Heart right ventricle (tissue), 16 donors: ENCODE results near the gene SERPINA5. TPM values are rescaled to one million over a fixed set of nuclear protein-coding genes. Genes with fewer than 3 reads are reported as not detected.
A peak's percentile ranks its signal among the peaks of the same experiment; 100 is the strongest.

Experiments used
- ATAC-seq, 8 donors: fragments of 200-7000 bp; cut with Tn5 transposase; one replicate each; pipeline ENCODE4 v1.9.1; 2020; ENCODE audit warnings: mild to moderate bottlenecking in 8 of 8, moderate library complexity in 8 of 8, moderate number of reproducible peaks in 1 of 8
- DNase-seq, 2 donors: peaks; one replicate each; pipeline ENCODE4 v3.0.0-alpha.2; 2020
- H3K27ac ChIP-seq, 10 donors: fragments of 200-600 bp; sonication (generic) in 2 of 10; one replicate each; pipeline versions ENCODE4 v1.5.0 to v1.8.0; 2020 to 2022; ENCODE audit warnings: mild to moderate bottlenecking in 3 of 10
- H3K27me3 ChIP-seq, 7 donors: fragments of 200-600 bp; one replicate each; pipeline ENCODE4 v1.8.0; 2021 to 2022; ENCODE audit warnings: mild to moderate bottlenecking in 2 of 7
- H3K36me3 ChIP-seq, 9 donors: fragments of 200-600 bp; sonication (generic) in 1 of 9; one replicate each; pipeline versions ENCODE4 v1.5.0 to v1.8.0; 2020 to 2022; ENCODE audit warnings: mild to moderate bottlenecking in 2 of 9
- H3K4me1 ChIP-seq, 9 donors: fragments of 200-600 bp; sonication (generic) in 1 of 9; one replicate each; pipeline versions ENCODE4 v1.5.0 to v1.8.0; 2020 to 2022; ENCODE audit warnings: mild to moderate bottlenecking in 4 of 9
- H3K4me3 ChIP-seq, 10 donors: fragments of 200-600 bp; sonication (generic) in 2 of 10; one replicate each; pipeline versions ENCODE4 v1.5.0 to v1.8.0; 2020 to 2022; ENCODE audit warnings: mild to moderate bottlenecking in 7 of 10, moderate library complexity in 2 of 10
- H3K9me3 ChIP-seq, 11 donors: fragments of 200-600 bp in 10 of 11; sonication (generic) in 2 of 11; one replicate each; pipeline versions ENCODE4 v1.5.0 to v1.8.0; 2013 to 2022; ENCODE audit warnings: mild to moderate bottlenecking in 2 of 11, control low read depth in 1 of 11, moderate library complexity in 1 of 11
- CTCF ChIP-seq, 9 donors: fragments of 200-600 bp; sonication (generic) in 2 of 9; IDR thresholded peaks; one replicate each; pipeline versions ENCODE4 v1.5.0 to v1.8.0; 2021 to 2022; ENCODE audit warnings: antibody characterized with exemption in 9 of 9, mild to moderate bottlenecking in 5 of 9, moderate library complexity in 1 of 9
- WGBS, 2 donors: extraction: QIAGEN DNeasy Blood & Tissue Kit; methylation state at CpG; one replicate each; pipeline ENCODE4 v1.1.7; 2013; ENCODE audit warnings: inconsistent platforms in 1 of 2; 5-methylcytosine and 5-hydroxymethylcytosine counted together
- intact Hi-C, 10 donors: fragments of 100-400 bp; cut with DNase I; formaldehyde crosslinking; loops; one replicate each; pipeline versions ENCODE4 v1.11.1 to v1.14.2; 2022
- polyA plus RNA-seq, 2 donors: library from polyadenylated mRNA; stranded (reverse); fragments of 200-250 nt; gene quantifications; one replicate each; pipeline ENCODE4 v1.2.3, GENCODE V29; 2013
- total RNA-seq, 10 donors: library from RNA; stranded (reverse); fragmentation: NEBNext Ultra II Directional in 3 of 10; extraction: Animal tissue kit (Norgen Biotek cat#: 25700) in 3 of 10; gene quantifications; one replicate each; pipeline versions ENCODE4 v1.2.1 to v1.2.4, GENCODE V29; 2021 to 2023
- donor health status: Arrhythmogenic right ventricular cardiomyopathy.
- donor health status: ischemic (EF 13 %, LVEDD 7.1; RV severe dilation, severe dysfunction).
- donor health status: healthy with polysubstance abuse.
- donor health status: DM: no; HTN: yes; CAD: no.
- donor health status: DM: no; HTN: no; CAD: no.
- donor health status: ischemic (EF 25% LVEDD 6.9; RV normal size, moderate dysfunction).
- donor health status: ischemic (EF 25% LVEDD 5.7; RV mildly dilated, moderate dysfunction).
- donor health status: healthy.
- donor health status: DM: yes; HTN: yes; CAD: no.
- donor health status: Ischemic cardiomyopathy.
- donor health status: ischemic (EF 35%, LVEDD 5.7; RV mildly dilated, moderate dysfunction).
- donor health status: nonischemic (EF 11% LVEDD 7.7; RV severe dilation, severe dysfunction).
- donor health status: DM: yes; HTN: yes; CAD: no.
- donor health status: PGD.
- donor health status: ischemic (EF 29% LVEDD 5.4; RV normal size, mild dysfunction).
- donor health status: nonischemic (EF 23%, LVEDD 6.1; RV moderate dilation, normal function).

The SERPINA5 gene
- total and polyA plus RNA-seq, 12 donors: 0.28 to 4.9 (median 1.4) TPM

- Histone ChIP-seq H3K4me1 (peaks cover 0 to 14% (median 0%) of the 10 kb centered on the region in 9 donors), H3K9me3 (no peaks in the 10 kb centered on the region), H3K27me3 (peaks cover 0 to 5% (median 0%) of the 10 kb centered on the region in 7 donors), H3K27ac (no peak overlapping the region), H3K4me3 (no peak overlapping the region), H3K36me3 (no peaks in the 10 kb centered on the region)
- no peak for TF ChIP-seq CTCF (IDR thresholded peaks at IDR 0.05)
- WGBS, 2 donors: 85 to 87% methylated on average over 9 of the region's 9 CpGs
- DNase-seq (no peak), ATAC-seq (no peak)
- intact Hi-C loops: no loop called here
These were observed 13.0 kb upstream of the SERPINA5 start for GRCh38 chr14:94568186-94568585.

GRCh38 chr14:94569381-94570001 is 11.7 kb upstream of the SERPINA5 start:
- 88% methylated on average over 20 of the region's 20 CpGs for WGBS, 2 donors
- no peak overlapping the region for H3K27ac ChIP-seq
- intact Hi-C loops: no loop called here
- no peaks in the 10 kb centered on the region for H3K9me3 ChIP-seq
- ATAC-seq (no peak), DNase-seq (no peak)
- TF ChIP-seq CTCF (IDR thresholded peaks at IDR 0.05): no peak
- no peak overlapping the region for H3K4me3 ChIP-seq
- peaks cover 0 to 5% (median 0%) of the 10 kb centered on the region in 7 donors for H3K27me3 ChIP-seq
- peaks cover 0 to 14% (median 0%) of the 10 kb centered on the region in 9 donors for H3K4me1 ChIP-seq
- no peaks in the 10 kb centered on the region for H3K36me3 ChIP-seq

- H3K4me3 ChIP-seq: no peak overlapping the region
- intact Hi-C loops: no loop called here
- no peaks in the 10 kb centered on the region for H3K9me3 ChIP-seq
- TF ChIP-seq CTCF (IDR thresholded peaks at IDR 0.05): no peak
- peaks cover 0 to 5% (median 0%) of the 10 kb centered on the region in 7 donors for H3K27me3 ChIP-seq
- no peaks in the 10 kb centered on the region for H3K36me3 ChIP-seq
- no peak for DNase-seq
- peak in 1 of 8 donors; percentile 44 for ATAC-seq
- 85 to 87% methylated on average over 6 of the region's 6 CpGs for WGBS, 2 donors
- no peak overlapping the region for H3K27ac ChIP-seq
- peaks cover 0 to 14% (median 0%) of the 10 kb centered on the region in 9 donors for H3K4me1 ChIP-seq
These were observed 11.2 kb upstream of the SERPINA5 start for GRCh38 chr14:94570002-94570400.

- intact Hi-C loops: no loop called here
- H3K4me1 ChIP-seq: peaks cover 0 to 14% (median 0%) of the 10 kb centered on the region in 9 donors
- H3K9me3 ChIP-seq: no peaks in the 10 kb centered on the region
- no peak overlapping the region for H3K4me3 ChIP-seq
- ATAC-seq: no peak
- peaks cover 0 to 5% (median 0%) of the 10 kb centered on the region in 7 donors for H3K27me3 ChIP-seq
- no peaks in the 10 kb centered on the region for H3K36me3 ChIP-seq
- no peak for TF ChIP-seq CTCF (IDR thresholded peaks at IDR 0.05)
- DNase-seq: no peak
- WGBS, 2 donors: 71 to 79% methylated on average over 9 of the region's 9 CpGs
- peak overlapping the region in 1 of 10 donors; percentile 67 for H3K27ac ChIP-seq
These were observed 10.8 kb upstream of the SERPINA5 start for GRCh38 chr14:94570440-94570839.
